GM18951 (cell line): ENCODE data around the gene LACTBL1.
"Not testable (repeated sequence)": the region's sequence is repeated elsewhere in the genome, so short reads cannot be mapped to it uniquely, and the experiment has no call there.

Experiments used
- POLR2A ChIP-seq: IDR thresholded peaks from 4 replicates; pipeline ENCODE4 v1.6.1; 2011; ENCODE audit warnings: mild to moderate bottlenecking; ENCODE audit not compliant: insufficient read length, insufficient read depth; ENCODE audit errors: extremely low read depth
- in situ Hi-C: fragments of 300-500 bp; cut with MboI; formaldehyde crosslinking; loops from one replicate; pipeline ENCODE4 v1.12.0; 2022; ENCODE audit warnings: low sequenced_read_pairs, mixed read lengths, inconsistent platforms; ENCODE audit not compliant: unreplicated experiment

The LACTBL1 gene

GRCh38 chr1:22966309-22966708 is 6.4 kb downstream of the LACTBL1 start:
- no peak for TF ChIP-seq POLR2A
- in situ Hi-C loops, result no loop called here

DNA sequence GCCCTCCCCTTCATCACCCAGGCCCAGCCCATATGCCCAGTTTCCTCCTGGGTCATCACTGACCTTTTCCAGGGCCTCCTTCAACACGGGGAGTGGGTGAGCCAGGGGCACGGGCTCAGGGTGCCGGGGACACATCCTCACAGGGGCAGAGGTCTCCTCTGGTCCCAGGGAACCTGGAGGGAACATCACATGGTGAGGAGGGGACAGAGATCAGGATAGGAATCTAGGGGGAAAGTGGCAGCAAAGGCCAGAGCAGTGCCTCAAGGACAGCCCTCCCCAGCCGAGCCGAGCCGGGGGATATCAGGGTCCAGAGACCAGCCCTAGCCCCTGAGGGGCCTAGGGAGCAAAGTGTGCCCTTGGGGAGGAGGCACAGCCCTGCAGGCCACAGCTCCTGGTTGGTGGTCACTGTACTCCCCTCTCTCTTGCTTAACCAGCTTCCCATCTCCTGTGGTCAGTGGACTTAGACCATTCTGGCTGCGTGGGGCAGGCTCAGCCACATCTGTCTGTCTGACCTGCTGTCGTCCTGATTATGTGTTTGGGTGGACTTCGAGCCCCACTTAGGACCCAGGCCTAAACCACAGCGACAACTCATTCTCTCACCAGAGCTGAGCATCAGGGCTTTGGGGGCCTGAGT is 9.5 kb downstream of the LACTBL1 start:
- in situ Hi-C loops, result no loop called here
- TF ChIP-seq POLR2A, result no peak

DNA sequence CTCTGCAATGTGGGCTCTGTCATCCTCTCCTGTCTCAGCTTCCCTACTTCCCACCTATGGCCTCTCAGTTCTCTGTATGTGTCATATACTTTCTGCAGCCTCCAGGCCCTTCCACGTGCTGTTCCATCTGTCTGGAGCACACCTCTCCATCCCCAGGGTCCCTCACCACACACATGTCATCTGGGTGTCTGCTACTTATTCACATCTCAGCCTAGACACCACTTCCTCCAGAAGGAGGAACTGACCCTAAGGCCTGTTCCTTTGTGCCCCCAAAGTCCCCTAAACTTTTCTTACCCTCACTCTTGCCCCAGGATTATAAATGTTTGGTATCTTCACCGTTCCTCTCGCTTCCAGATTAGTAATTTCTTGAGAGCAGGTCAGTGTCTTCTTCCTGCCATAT is 10.1 kb downstream of the LACTBL1 start:
- TF ChIP-seq POLR2A, result no peak
- in situ Hi-C loops, result no loop called here

GRCh38 chr1:22959545-22960360 is 12.9 kb downstream of the LACTBL1 start:
- in situ Hi-C loops, result no loop called here
- no peak for TF ChIP-seq POLR2A

DNA sequence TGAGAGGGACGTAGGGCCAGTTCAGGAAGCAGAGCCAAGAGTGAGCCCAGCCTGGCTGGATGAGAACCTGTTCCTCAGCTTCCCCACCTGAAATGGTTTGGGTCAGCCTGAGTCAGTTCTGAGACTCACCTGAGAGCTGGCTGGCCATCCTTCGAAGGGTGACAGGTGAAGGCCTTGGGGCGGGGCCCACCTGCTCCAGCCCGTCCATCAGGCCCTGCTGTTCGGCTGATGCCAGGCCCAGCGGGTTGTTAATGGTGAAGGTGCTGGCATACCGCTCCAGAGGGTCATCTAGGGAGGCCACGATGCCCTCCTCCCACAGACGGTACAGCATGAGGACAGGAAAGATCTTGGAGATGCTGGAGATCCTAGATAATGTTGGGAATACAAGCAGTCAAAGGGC is 14.1 kb downstream of the LACTBL1 start:
- TF ChIP-seq POLR2A, result no peak
- in situ Hi-C loops, result no loop called here

GRCh38 chr1:22957066-22957465 is 15.6 kb downstream of the LACTBL1 start:
- in situ Hi-C loops, result no loop called here
- TF ChIP-seq POLR2A, result no peak

- in situ Hi-C loops, result no loop called here
- no peak for TF ChIP-seq POLR2A
Measured at GRCh38 chr1:22955146-22955545, 17.5 kb downstream of the LACTBL1 start.

- TF ChIP-seq POLR2A, result no peak
- in situ Hi-C loops, result no loop called here
Measured at GRCh38 chr1:22953740-22954141, 18.9 kb downstream of the LACTBL1 start.

GRCh38 chr1:22953057-22953739 is 19.5 kb downstream of the LACTBL1 start:
- no peak for TF ChIP-seq POLR2A
- in situ Hi-C loops, result no loop called here

GRCh38 chr1:22952694-22953056 is 20.0 kb downstream of the LACTBL1 start:
- no peak for TF ChIP-seq POLR2A
- in situ Hi-C loops, result no loop called here

DNA sequence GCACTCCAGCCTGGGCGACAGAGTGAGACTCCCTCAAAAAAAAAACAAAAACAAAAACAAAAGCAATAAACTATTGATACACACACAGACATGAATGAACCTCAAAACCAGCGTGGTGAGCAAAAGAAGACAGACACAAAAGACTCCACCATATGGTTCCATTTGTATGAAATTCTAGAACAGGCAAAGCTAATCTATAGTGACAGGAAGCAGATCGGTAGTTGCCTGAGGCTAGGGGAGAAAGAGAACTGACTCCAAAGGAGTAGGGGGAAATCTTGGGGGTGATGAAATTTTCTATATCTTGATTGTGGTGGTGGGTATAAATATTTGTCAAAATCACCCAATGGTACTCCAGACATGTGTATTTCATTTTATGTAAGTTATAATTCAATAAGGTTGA is 20.9 kb downstream of the LACTBL1 start:
- in situ Hi-C loops, result no loop called here
- no peak for TF ChIP-seq POLR2A

DNA sequence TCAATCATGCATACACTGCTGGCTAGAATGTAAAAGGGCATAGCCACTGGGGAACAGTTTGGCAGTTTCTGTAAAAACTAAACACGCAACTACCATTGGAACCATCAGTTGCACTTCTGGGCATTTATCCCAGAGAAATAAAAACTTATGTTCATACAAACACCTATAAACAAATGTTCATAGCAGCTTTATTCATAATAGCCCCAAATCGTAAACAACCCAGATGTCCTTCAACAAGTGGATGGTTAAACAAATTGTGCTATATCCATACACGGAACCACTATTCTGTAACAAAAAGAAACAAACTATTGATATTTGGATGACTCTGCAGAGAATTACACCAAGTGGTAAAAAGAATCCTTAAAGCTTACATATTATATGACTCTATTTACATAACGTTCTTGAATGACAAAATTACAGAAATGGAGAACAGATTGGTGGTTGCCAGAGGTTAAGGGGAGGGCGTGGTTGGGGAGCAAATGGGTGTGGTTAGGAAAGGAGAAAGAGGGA is 22.8 kb downstream of the LACTBL1 start:
- no peak for TF ChIP-seq POLR2A
- in situ Hi-C loops, result no loop called here

DNA sequence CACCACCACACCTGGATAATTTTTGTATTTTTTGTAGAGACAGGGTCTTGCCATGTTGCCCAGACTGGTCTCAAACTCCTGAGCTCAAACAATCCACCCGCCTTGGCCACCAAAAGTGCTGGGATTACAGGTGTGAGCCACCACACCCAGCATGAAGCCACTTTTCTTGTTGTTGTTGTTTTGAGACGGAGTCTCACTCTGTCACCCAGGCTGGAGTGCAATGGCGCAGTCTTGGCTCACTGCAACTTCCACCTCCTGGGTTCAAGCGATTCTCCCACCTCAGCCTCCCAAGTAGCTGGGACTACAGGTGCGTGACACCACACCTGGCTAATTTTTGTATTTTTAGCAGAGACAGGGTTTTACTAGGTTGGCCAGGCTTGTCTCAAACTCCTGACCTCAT is 27.5 kb downstream of the LACTBL1 start:
- in situ Hi-C loops, result not testable (repeated sequence)
